ENCODE results near the gene MAP4K1.
A peak's percentile ranks its signal among the peaks of the same experiment; 100 is the strongest.

The MAP4K1 gene

GRCh38 chr19:38642176-38642575 lies 24.4 kb upstream of the MAP4K1 start:
- TF ChIP-seq CTCF (IDR thresholded peaks at IDR 0.05; ENCODE audit: low read depth, low read length) = no peak
- no peak overlapping the region for H3K4me3 ChIP-seq (ENCODE audit: low read depth, low read length)

GRCh38 chr19:38640368-38640767 lies 22.6 kb upstream of the MAP4K1 start:
- TF ChIP-seq CTCF (IDR thresholded peaks at IDR 0.05; ENCODE audit: low read depth, low read length) = no peak
- no peak overlapping the region for H3K4me3 ChIP-seq (ENCODE audit: low read depth, low read length)

GRCh38 chr19:38639679-38640078 lies 21.9 kb upstream of the MAP4K1 start:
- no peak for TF ChIP-seq CTCF (IDR thresholded peaks at IDR 0.05; ENCODE audit: low read depth, low read length)
- no peak overlapping the region for H3K4me3 ChIP-seq (ENCODE audit: low read depth, low read length)

DNA sequence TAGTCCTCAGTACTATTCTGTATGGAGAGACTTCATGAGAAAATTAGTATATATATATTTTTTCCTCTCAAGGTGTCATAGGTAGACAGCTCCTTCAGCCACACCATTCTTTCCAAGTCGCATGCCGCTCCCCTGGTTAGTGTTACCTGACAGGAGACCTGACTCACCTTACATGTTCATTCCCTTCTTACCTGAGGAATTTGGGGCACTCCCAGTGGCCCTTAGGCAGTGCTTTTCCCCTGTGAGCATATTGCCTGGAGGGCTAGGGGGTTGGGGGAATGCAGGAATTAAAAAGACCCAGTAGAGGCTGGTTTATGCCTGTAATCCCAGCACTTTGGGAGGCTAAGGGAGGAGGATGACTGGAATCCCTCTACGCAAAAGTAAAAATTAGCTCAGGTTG lies 20.7 kb upstream of the MAP4K1 start:
- no peak overlapping the region for H3K4me3 ChIP-seq (ENCODE audit: low read depth, low read length)
- no peak for TF ChIP-seq CTCF (IDR thresholded peaks at IDR 0.05; ENCODE audit: low read depth, low read length)

- TF ChIP-seq CTCF (IDR thresholded peaks at IDR 0.05; ENCODE audit: low read depth, low read length) = no peak
- no peak overlapping the region for H3K4me3 ChIP-seq (ENCODE audit: low read depth, low read length)
Observed at GRCh38 chr19:38635483-38636399, 18.0 kb upstream of the MAP4K1 start.

GRCh38 chr19:38634757-38635482 lies 17.2 kb upstream of the MAP4K1 start:
- no peak overlapping the region for H3K4me3 ChIP-seq (ENCODE audit: low read depth, low read length)
- TF ChIP-seq CTCF (IDR thresholded peaks at IDR 0.05; ENCODE audit: low read depth, low read length) = peak; percentile 95

All from WI38 (cell line).